SK-MEL-5 (cell line): Measurements from ENCODE around the gene AFDN. TPM values are rescaled to one million over a fixed set of nuclear protein-coding genes. Genes with fewer than 3 reads are reported as not detected.
A peak's percentile ranks its signal among the peaks of the same experiment; 100 is the strongest.
"Not testable (repeated sequence)": the region's sequence is repeated elsewhere in the genome, so short reads cannot be mapped to it uniquely, and the experiment has no call there.

Source experiments
- DNase-seq: peaks from one replicate; pipeline ENCODE4 v3.0.0-alpha.2; 2016; ENCODE audit warnings: low read depth, low spot score
- in situ Hi-C: cut with HindIII; loops from 2 replicates; pipeline ENCODE4 v1.10.0; 2016; ENCODE audit warnings: low sequenced_read_pairs, high pct_unique_total_duplicates, low pct_unique_long_range_greater_than_20kb
- total RNA-seq: library from RNA; depleted of rRNA; stranded (reverse); fragments of >200 nt; shearing (Covaris generic); gene quantifications from 2 replicates; pipeline ENCODE4 v1.2.3, GENCODE V29; 2014

Gene AFDN
- total RNA-seq, 1 experiment from 2014 or later = 47.5 TPM

GRCh38 chr6:167990016-167990945, 163.6 kb downstream of the AFDN start:
- no peak for DNase-seq
- in situ Hi-C loops = no loop called here

GRCh38 chr6:167993169-167993568, 166.5 kb downstream of the AFDN start:
- DNase-seq = no peak
- in situ Hi-C loops = no loop called here

GRCh38 chr6:167993831-167994230, 167.1 kb downstream of the AFDN start:
- in situ Hi-C loops = no loop called here
- DNase-seq = no peak

- in situ Hi-C loops = no loop called here
- no peak for DNase-seq
Observed at GRCh38 chr6:167995302-167995701, 168.6 kb downstream of the AFDN start.

GRCh38 chr6:167995731-167996151, 169.0 kb downstream of the AFDN start:
- no peak for DNase-seq
- in situ Hi-C loops = no loop called here

- no peak for DNase-seq
- in situ Hi-C loops = no loop called here
Observed at GRCh38 chr6:167996424-167997199, 169.9 kb downstream of the AFDN start.

- in situ Hi-C loops = no loop called here
- no peak for DNase-seq
Observed at GRCh38 chr6:167997642-167998041, 170.9 kb downstream of the AFDN start, which contains the start of gene KIF25. Gene KIF25, plus strand, starts transcription at chr6:167997671. Its CDS starts 31,915 bp downstream, at chr6:168029586.

- no peak for DNase-seq
- in situ Hi-C loops = no loop called here
Observed at GRCh38 chr6:167998215-167998614, 171.5 kb downstream of the AFDN start.

- in situ Hi-C loops = no loop called here
- no peak for DNase-seq
Observed at GRCh38 chr6:168000198-168001028, 173.7 kb downstream of the AFDN start.

GRCh38 chr6:168001029-168001332, 174.3 kb downstream of the AFDN start:
- in situ Hi-C loops = no loop called here
- DNase-seq = no peak

GRCh38 chr6:168001514-168001913, 174.8 kb downstream of the AFDN start:
- DNase-seq, in situ Hi-C loops: not testable (repeated sequence)

- in situ Hi-C loops = no loop called here
- DNase-seq = no peak
Observed at GRCh38 chr6:168002804-168003203, 176.1 kb downstream of the AFDN start.

GRCh38 chr6:168004023-168004422, 177.3 kb downstream of the AFDN start:
- in situ Hi-C loops = no loop called here

GRCh38 chr6:168004945-168005344, 178.2 kb downstream of the AFDN start:
- in situ Hi-C loops = no loop called here
- no peak for DNase-seq

More at GRCh38 chr6:168004023-168004422, 177.3 kb downstream of the AFDN start:
- DNase-seq = no peak

GRCh38 chr6:168005796-168006195, 179.1 kb downstream of the AFDN start:
- in situ Hi-C loops = no loop called here
- DNase-seq = no peak

GRCh38 chr6:168007592-168008338, 181.1 kb downstream of the AFDN start:
- DNase-seq = peak; percentile 73
- in situ Hi-C loops = no loop called here

- in situ Hi-C loops = no loop called here
- DNase-seq = no peak
Observed at GRCh38 chr6:168009331-168009730, 182.6 kb downstream of the AFDN start.
